Caco-2 (cell line): ENCODE results near the gene SPTB. TPM values are rescaled to one million over a fixed set of nuclear protein-coding genes. Genes with fewer than 3 reads are reported as not detected.

ENCODE experiments used
- BruUV-seq: library from RNA; stranded (reverse); fragments of 400-500 nt; replicated peaks from 2 replicates; lab custom pipeline; 2021; lab: Mats Ljungman, UMichigan
- CTCF ChIA-PET: fragments of 300-600 bp; sonication (Branson Sonifier 250); formaldehyde crosslinking; loops from one replicate; lab custom pipeline; 2022; ENCODE audit warnings: antibody characterized with exemption; lab: Charles Lee
- POLR2A ChIA-PET: fragments of 300-600 bp; sonication (Branson Sonifier 250); formaldehyde crosslinking; loops from one replicate; lab custom pipeline; 2022; ENCODE audit warnings: antibody characterized with exemption; lab: Charles Lee
- DNase-seq, 2 experiments: peaks; one replicate each; pipeline versions ENCODE4 v3.0.0 to v3.0.0-alpha.2; 2020 to 2022
- H3K27me3 ChIP-seq: replicated peaks from 2 replicates; pipeline ENCODE4 v1.6.0; 2011; ENCODE audit warnings: low read length; ENCODE audit not compliant: control insufficient read depth, insufficient read depth
- H3K36me3 ChIP-seq: 2 replicates; pipeline ENCODE4 v1.5.1; 2011; ENCODE audit warnings: low read length; ENCODE audit not compliant: control insufficient read depth, insufficient read depth
- H3K4me1 ChIP-seq: fragments of 250-450 bp; sonication (Bioruptor Pico); 2 replicates; pipeline ENCODE4 v1.5.1; 2020; ENCODE audit warnings: mild to moderate bottlenecking
- H3K4me3 ChIP-seq: 2 replicates; pipeline ENCODE4 v1.5.1; 2011; ENCODE audit warnings: low read depth, mild to moderate bottlenecking, control low read depth, low read length
- H3K9me3 ChIP-seq: fragments of 250-450 bp; sonication (Bioruptor Pico); 2 replicates; pipeline ENCODE4 v1.5.1; 2020; ENCODE audit warnings: mild to moderate bottlenecking, moderate library complexity
- H3K27ac Mint-ChIP-seq: one replicate; pipeline ENCODE4 v1.8.0; 2022; ENCODE audit warnings: mixed read lengths; ENCODE audit not compliant: unreplicated experiment
- H3K27me3 Mint-ChIP-seq: one replicate; pipeline ENCODE4 v1.8.0; 2022; ENCODE audit warnings: mixed read lengths; ENCODE audit not compliant: insufficient read depth, unreplicated experiment
- H3K36me3 Mint-ChIP-seq: one replicate; pipeline ENCODE4 v1.8.0; 2022; ENCODE audit warnings: mild to moderate bottlenecking, mixed read lengths; ENCODE audit not compliant: insufficient read depth, unreplicated experiment
- H3K4me1 Mint-ChIP-seq: one replicate; pipeline ENCODE4 v1.8.0; 2022; ENCODE audit warnings: low read depth, mixed read lengths; ENCODE audit not compliant: unreplicated experiment
- H3K4me3 Mint-ChIP-seq: one replicate; pipeline ENCODE4 v1.8.0; 2022; ENCODE audit warnings: mild to moderate bottlenecking, moderate library complexity, mixed read lengths; ENCODE audit not compliant: unreplicated experiment
- H3K9me3 Mint-ChIP-seq: one replicate; pipeline ENCODE4 v1.8.0; 2022; ENCODE audit warnings: mixed read lengths; ENCODE audit not compliant: unreplicated experiment
- CTCF ChIP-seq, 2 experiments: fragments of 200-600 bp in 1 of 2; IDR thresholded peaks; 1 replicate in 1 of 2; 2 replicates in 1 of 2; pipeline versions ENCODE4 v1.5.1 to v1.8.0; 2011 to 2022; ENCODE audit warnings: antibody characterized with exemption in 1 of 2, control low read depth in 1 of 2, inconsistent platforms in 1 of 2, low read depth in 1 of 2, low read length in 1 of 2, mild to moderate bottlenecking in 1 of 2, moderate library complexity in 1 of 2; ENCODE audit not compliant: insufficient read depth in 1 of 2, severe bottlenecking in 1 of 2, unreplicated experiment in 1 of 2
- intact Hi-C: fragments of 100-400 bp; cut with micrococcal nuclease; formaldehyde crosslinking; loops from one replicate; pipeline ENCODE4 v1.10.0; 2022; ENCODE audit not compliant: unreplicated experiment
- total RNA-seq: library from RNA; stranded (reverse); gene quantifications from 2 replicates; pipeline ENCODE4 v1.2.3, GENCODE V29; 2022

The SPTB gene
- total RNA-seq, 1 experiment from 2014 or later = 1.7 TPM

- Histone ChIP-seq H3K9me3 (no peaks in the 10 kb centered on the region), H3K27me3 (no peaks in the 10 kb centered on the region), H3K4me1 (0 out of 2 replicates have a peak, but pooled peaks cover 3% of the 10 kb centered on the region), H3K4me3 (no peak overlapping the region), H3K36me3 (peaks cover 14% of the 10 kb centered on the region)
- Mint-ChIP-seq H3K4me1 (no peaks in the 10 kb centered on the region), H3K36me3 (peaks cover 67% of the 10 kb centered on the region), H3K27ac (no peak overlapping the region), H3K9me3 (no peaks in the 10 kb centered on the region), H3K27me3 (no peaks in the 10 kb centered on the region), H3K4me3 (no peak overlapping the region)
- CTCF ChIA-PET = no interaction called here
- no peak for DNase-seq
- TF ChIP-seq CTCF (IDR thresholded peaks at IDR 0.05; ENCODE audit: insufficient read depth in 1 of 2, low read depth in 1 of 2, low read length in 1 of 2, severe bottlenecking in 1 of 2, unreplicated experiment in 1 of 2) = no peak
- POLR2A ChIA-PET = no interaction called here
- intact Hi-C loops = no loop called here
- BruUV-seq = TSS peak; percentile 10
Measured at GRCh38 chr14:64733321-64733720, 146.4 kb downstream of the SPTB start.

- DNase-seq = no peak
- BruUV-seq = no TSS peak
- H3K27me3 ChIP-seq = no peaks in the 10 kb centered on the region
- no peak overlapping the region for H3K4me3 Mint-ChIP-seq
- H3K9me3 ChIP-seq = no peaks in the 10 kb centered on the region
- H3K4me1 ChIP-seq = 0 out of 2 replicates have a peak, but pooled peaks cover 3% of the 10 kb centered on the region
- ChIA-PET CTCF (no interaction called here), POLR2A (no interaction called here)
- H3K36me3 Mint-ChIP-seq = peaks cover 74% of the 10 kb centered on the region
- no peaks in the 10 kb centered on the region for H3K4me1 Mint-ChIP-seq
- H3K9me3 Mint-ChIP-seq = no peaks in the 10 kb centered on the region
- intact Hi-C loops = no loop called here
- no peaks in the 10 kb centered on the region for H3K27me3 Mint-ChIP-seq
- H3K4me3 ChIP-seq = no peak overlapping the region
- no peak overlapping the region for H3K27ac Mint-ChIP-seq
- H3K36me3 ChIP-seq = peaks cover 18% of the 10 kb centered on the region
- no peak for TF ChIP-seq CTCF (IDR thresholded peaks at IDR 0.05; ENCODE audit: insufficient read depth in 1 of 2, low read depth in 1 of 2, low read length in 1 of 2, severe bottlenecking in 1 of 2, unreplicated experiment in 1 of 2)
Measured at GRCh38 chr14:64732536-64733120, 147.1 kb downstream of the SPTB start.

GRCh38 chr14:64732066-64732465, 147.6 kb downstream of the SPTB start:
- H3K4me3 ChIP-seq = no peak overlapping the region
- Mint-ChIP-seq H3K36me3 (peaks cover 77% of the 10 kb centered on the region), H3K27ac (no peak overlapping the region), H3K4me3 (no peak overlapping the region), H3K4me1 (no peaks in the 10 kb centered on the region), H3K27me3 (no peaks in the 10 kb centered on the region), H3K9me3 (no peaks in the 10 kb centered on the region)
- ChIA-PET POLR2A (no interaction called here), CTCF (no interaction called here)
- H3K4me1 ChIP-seq = peaks cover 4% of the 10 kb centered on the region; the same call in 1 of the 2 replicates
- no peaks in the 10 kb centered on the region for H3K9me3 ChIP-seq
- TF ChIP-seq CTCF (IDR thresholded peaks at IDR 0.05; ENCODE audit: insufficient read depth in 1 of 2, low read depth in 1 of 2, low read length in 1 of 2, severe bottlenecking in 1 of 2, unreplicated experiment in 1 of 2) = no peak
- DNase-seq = no peak
- no peaks in the 10 kb centered on the region for H3K27me3 ChIP-seq
- peaks cover 18% of the 10 kb centered on the region for H3K36me3 ChIP-seq
- intact Hi-C loops = no loop called here
- no TSS peak for BruUV-seq
